Glutamatergic neuron (in vitro differentiated cells): ENCODE data around the gene C5orf34. TPM values are rescaled to one million over a fixed set of nuclear protein-coding genes. Genes with fewer than 3 reads are reported as not detected.
"Not testable (repeated sequence)": the region's sequence is repeated elsewhere in the genome, so short reads cannot be mapped to it uniquely, and the experiment has no call there.

Experiments used
- DNase-seq: peaks from one replicate; pipeline ENCODE4 v3.0.0; 2022
- H3K27ac Mint-ChIP-seq: one replicate; pipeline ENCODE4 v1.8.0; 2020; ENCODE audit warnings: mild to moderate bottlenecking, mixed read lengths, inconsistent platforms; ENCODE audit not compliant: unreplicated experiment
- H3K27me3 Mint-ChIP-seq: one replicate; pipeline ENCODE4 v1.8.0; 2020; ENCODE audit warnings: mild to moderate bottlenecking, moderate library complexity, mixed read lengths, inconsistent platforms; ENCODE audit not compliant: unreplicated experiment
- H3K36me3 Mint-ChIP-seq: one replicate; pipeline ENCODE4 v1.8.0; 2020; ENCODE audit warnings: mild to moderate bottlenecking, mixed read lengths, inconsistent platforms; ENCODE audit not compliant: unreplicated experiment
- H3K4me1 Mint-ChIP-seq: one replicate; pipeline ENCODE4 v1.8.0; 2020; ENCODE audit warnings: mild to moderate bottlenecking, low read depth, mixed read lengths, inconsistent platforms; ENCODE audit not compliant: unreplicated experiment
- H3K4me3 Mint-ChIP-seq: one replicate; pipeline ENCODE4 v1.8.0; 2020; ENCODE audit warnings: mild to moderate bottlenecking, mixed read lengths, inconsistent platforms; ENCODE audit not compliant: unreplicated experiment
- H3K9me3 Mint-ChIP-seq: one replicate; pipeline ENCODE4 v1.8.0; 2020; ENCODE audit warnings: mild to moderate bottlenecking, moderate library complexity, mixed read lengths, inconsistent platforms; ENCODE audit not compliant: unreplicated experiment
- CTCF ChIP-seq: fragments of 200-600 bp; sonication (generic); IDR thresholded peaks from one replicate; pipeline ENCODE4 v1.5.0; 2021; ENCODE audit not compliant: partially characterized antibody, unreplicated experiment
- total RNA-seq: library from RNA; stranded (reverse); fragmentation: NEBNext Ultra II Directional; extraction: Animal tissue kit (Norgen Biotek cat#: 25700); gene quantifications from one replicate; pipeline ENCODE4 v1.2.1, GENCODE V29; 2021; ENCODE audit not compliant: unreplicated experiment

The C5orf34 gene
- total RNA-seq, 1 donor from 2014 or later: 10.2 TPM

GRCh38 chr5:43556857-43557542 lies 42.1 kb upstream of the C5orf34 start, which contains the start of gene PAIP1:
PAIP1 (minus strand) TSS chr5:43557077; CDS start chr5:43556846, 231 bp downstream.
- H3K27ac Mint-ChIP-seq: peak within 1 kb of the TSS; percentile 96
- H3K27me3 Mint-ChIP-seq: peaks cover 6% of the 10 kb centered on the region
- peak; percentile 93 for DNase-seq
- no peaks in the 10 kb centered on the region for H3K36me3 Mint-ChIP-seq
- peaks cover 10% of the 10 kb centered on the region for H3K9me3 Mint-ChIP-seq
- TF ChIP-seq CTCF: peak; percentile 23
- H3K4me1 Mint-ChIP-seq: no peaks in the 10 kb centered on the region
- peak within 1 kb of the TSS; percentile 95 for H3K4me3 Mint-ChIP-seq

GRCh38 chr5:43556607-43556856 lies 41.6 kb upstream of the C5orf34 start:
- not testable (repeated sequence) for H3K4me3 Mint-ChIP-seq, H3K36me3 Mint-ChIP-seq, DNase-seq, H3K27me3 Mint-ChIP-seq, H3K4me1 Mint-ChIP-seq, H3K27ac Mint-ChIP-seq
- H3K9me3 Mint-ChIP-seq: peaks cover 10% of the 10 kb centered on the region

GRCh38 chr5:43555895-43556606 lies 41.1 kb upstream of the C5orf34 start:
- H3K4me1 Mint-ChIP-seq: no peaks in the 10 kb centered on the region
- peak overlapping the region; percentile 96 for H3K27ac Mint-ChIP-seq
- no peak overlapping the region for H3K4me3 Mint-ChIP-seq
- H3K9me3 Mint-ChIP-seq: peaks cover 10% of the 10 kb centered on the region
- peaks cover 6% of the 10 kb centered on the region for H3K27me3 Mint-ChIP-seq
- TF ChIP-seq CTCF: no peak
- no peaks in the 10 kb centered on the region for H3K36me3 Mint-ChIP-seq
- DNase-seq: peak; percentile 70

- no peak for TF ChIP-seq CTCF
- Mint-ChIP-seq H3K4me1 (peaks cover 5% of the 10 kb centered on the region), H3K4me3 (no peak overlapping the region), H3K36me3 (peaks cover under 1% of the 10 kb centered on the region), H3K27me3 (peaks cover 6% of the 10 kb centered on the region), H3K27ac (peak overlapping the region; percentile 44), H3K9me3 (peaks cover 10% of the 10 kb centered on the region)
- DNase-seq: no peak
Measured at GRCh38 chr5:43554497-43554896, 39.5 kb upstream of the C5orf34 start.

- peaks cover 6% of the 10 kb centered on the region for H3K27me3 Mint-ChIP-seq
- H3K36me3 Mint-ChIP-seq: peaks cover 4% of the 10 kb centered on the region
- H3K9me3 Mint-ChIP-seq: peaks cover 10% of the 10 kb centered on the region
- no peak for TF ChIP-seq CTCF
- H3K27ac Mint-ChIP-seq: no peak overlapping the region
- peaks cover 5% of the 10 kb centered on the region for H3K4me1 Mint-ChIP-seq
- no peak overlapping the region for H3K4me3 Mint-ChIP-seq
- DNase-seq: no peak
Measured at GRCh38 chr5:43553381-43553780, 38.4 kb upstream of the C5orf34 start.
